ACC112 (cell line): ENCODE results near the gene GDF9.
A peak's percentile ranks its signal among the peaks of the same experiment; 100 is the strongest.

Experiments used
- H2AFZ ChIP-seq: fragments of 200-600 bp; sonication (generic); one replicate; pipeline ENCODE4 v1.6.0; 2017; ENCODE audit warnings: antibody characterized with exemption, low read length; ENCODE audit not compliant: unreplicated experiment
- H3K27ac ChIP-seq: fragments of 200-600 bp; sonication (generic); 2 replicates; pipeline ENCODE4 v1.5.1; 2014; ENCODE audit warnings: low read depth, mild to moderate bottlenecking, antibody characterized with exemption, low read length, moderate library complexity
- H3K27me3 ChIP-seq: fragments of 200-600 bp; sonication (generic); 2 replicates; pipeline ENCODE4 v1.6.1; 2014; ENCODE audit warnings: mild to moderate bottlenecking, antibody characterized with exemption, low read length, moderate library complexity, mixed read lengths; ENCODE audit not compliant: insufficient read depth
- H3K36me3 ChIP-seq: fragments of 200-600 bp; sonication (generic); 2 replicates; pipeline ENCODE4 v1.6.1; 2016; ENCODE audit warnings: mild to moderate bottlenecking, antibody characterized with exemption, low read length, moderate library complexity, mixed read lengths; ENCODE audit not compliant: insufficient read depth
- H3K4me1 ChIP-seq: fragments of 200-600 bp; sonication (generic); one replicate; pipeline ENCODE4 v1.6.1; 2016; ENCODE audit warnings: low read length, mixed read lengths; ENCODE audit not compliant: insufficient read depth, unreplicated experiment, control insufficient read depth
- H3K4me3 ChIP-seq: fragments of 200-600 bp; sonication (generic); 2 replicates; pipeline ENCODE4 v1.5.1; 2014; ENCODE audit warnings: mild to moderate bottlenecking, low read depth, low read length
- H3K79me2 ChIP-seq: fragments of 200-600 bp; sonication (generic); one replicate; pipeline ENCODE4 v1.6.0; 2016; ENCODE audit warnings: low read length; ENCODE audit not compliant: control insufficient read depth, unreplicated experiment, insufficient read depth

Gene GDF9

DNA sequence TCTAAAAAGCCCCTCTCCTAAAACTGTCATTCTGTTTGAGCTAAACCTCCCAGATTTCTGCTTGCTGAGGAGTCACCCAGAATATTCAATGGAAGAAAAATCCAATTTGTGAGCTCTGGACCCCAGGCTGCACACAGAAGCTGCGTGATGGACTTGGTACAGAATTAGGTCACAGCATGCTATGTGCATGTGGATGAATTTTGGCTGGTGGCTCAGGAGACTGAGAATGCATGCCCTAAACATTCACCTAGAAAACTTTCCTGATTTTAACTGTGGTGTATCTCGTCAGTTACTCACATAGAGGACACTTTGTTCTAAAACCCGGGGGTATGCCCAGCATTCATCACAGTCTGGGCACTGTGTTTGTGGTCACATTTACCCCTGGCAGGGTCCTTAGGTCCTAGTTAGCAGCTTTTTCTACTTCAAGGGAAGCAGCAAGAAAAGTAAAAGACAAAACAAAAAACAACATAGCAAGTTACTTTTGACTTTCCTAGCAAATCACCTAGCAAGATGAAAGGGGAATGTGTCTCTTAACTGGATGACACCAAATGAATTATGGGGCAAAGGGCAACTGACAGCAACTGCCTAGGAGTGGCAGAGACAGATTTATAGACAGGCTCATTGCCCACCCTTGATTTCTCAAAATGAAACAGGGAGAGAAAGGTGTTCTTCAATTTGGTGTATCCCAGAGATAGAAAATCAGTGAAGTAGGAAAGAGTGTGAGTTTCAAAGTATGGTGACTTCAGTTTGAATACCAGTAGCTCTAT, 27.6 kb downstream of the GDF9 start:
- Histone ChIP-seq H2AFZ (no peak overlapping the region), H3K79me2 (no peaks in the 10 kb centered on the region), H3K4me3 (no peak overlapping the region), H3K27me3 (no peaks in the 10 kb centered on the region), H3K36me3 (no peaks in the 10 kb centered on the region), H3K4me1 (peaks cover 29% of the 10 kb centered on the region), H3K27ac (no peak overlapping the region)

DNA sequence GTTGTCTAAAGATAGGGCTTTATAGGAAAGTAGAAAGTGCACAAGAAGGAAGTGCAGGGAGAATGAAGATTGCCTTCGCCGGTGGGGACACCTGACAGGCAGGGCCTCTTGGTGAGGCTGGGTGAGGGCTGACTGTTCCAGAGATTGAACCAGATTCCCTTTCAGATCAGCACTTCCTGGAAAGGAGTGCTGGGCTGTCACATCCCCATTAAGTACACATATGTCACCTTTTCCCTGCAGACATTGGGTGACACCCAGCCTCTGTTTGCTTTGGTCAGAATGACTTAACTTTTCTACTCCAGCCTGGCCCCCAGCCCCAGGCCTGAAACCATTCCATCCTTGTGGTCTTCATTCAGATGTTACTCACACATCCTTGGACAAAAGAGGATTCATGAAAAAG, 28.4 kb downstream of the GDF9 start:
- Histone ChIP-seq H3K4me3 (no peak overlapping the region), H3K27ac (no peak overlapping the region)

DNA sequence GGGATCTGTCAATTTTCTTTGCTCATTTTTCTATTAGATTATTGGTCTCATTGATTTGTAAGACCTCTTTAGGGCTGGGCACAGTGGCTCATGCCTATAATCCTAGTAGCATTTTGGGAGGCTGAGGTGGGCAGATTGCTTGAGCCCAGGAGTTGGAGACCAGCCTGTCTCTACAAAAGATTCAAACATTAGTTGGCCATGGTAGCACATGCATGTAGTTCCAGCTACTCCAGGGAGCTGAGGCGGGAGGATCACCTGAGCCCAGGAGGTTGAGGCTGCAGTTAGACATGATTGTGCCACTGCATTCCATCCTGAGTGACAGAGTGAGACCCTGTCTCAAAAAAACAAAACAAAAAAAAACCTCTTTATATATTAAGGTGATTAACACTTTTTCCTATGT, 29.4 kb downstream of the GDF9 start:
- H3K4me1 ChIP-seq = peaks cover 29% of the 10 kb centered on the region
- H3K36me3 ChIP-seq = no peaks in the 10 kb centered on the region
- no peak overlapping the region for H3K27ac ChIP-seq
- no peaks in the 10 kb centered on the region for H3K79me2 ChIP-seq
- H2AFZ ChIP-seq = no peak overlapping the region
- H3K27me3 ChIP-seq = no peaks in the 10 kb centered on the region
- H3K4me3 ChIP-seq = no peak overlapping the region

More for the DNA sequence above, 28.4 kb downstream of the GDF9 start:
- no peaks in the 10 kb centered on the region for H3K79me2 ChIP-seq
- H3K27me3 ChIP-seq = no peaks in the 10 kb centered on the region
- H2AFZ ChIP-seq = no peak overlapping the region
- H3K36me3 ChIP-seq = no peaks in the 10 kb centered on the region
- peaks cover 29% of the 10 kb centered on the region for H3K4me1 ChIP-seq

DNA sequence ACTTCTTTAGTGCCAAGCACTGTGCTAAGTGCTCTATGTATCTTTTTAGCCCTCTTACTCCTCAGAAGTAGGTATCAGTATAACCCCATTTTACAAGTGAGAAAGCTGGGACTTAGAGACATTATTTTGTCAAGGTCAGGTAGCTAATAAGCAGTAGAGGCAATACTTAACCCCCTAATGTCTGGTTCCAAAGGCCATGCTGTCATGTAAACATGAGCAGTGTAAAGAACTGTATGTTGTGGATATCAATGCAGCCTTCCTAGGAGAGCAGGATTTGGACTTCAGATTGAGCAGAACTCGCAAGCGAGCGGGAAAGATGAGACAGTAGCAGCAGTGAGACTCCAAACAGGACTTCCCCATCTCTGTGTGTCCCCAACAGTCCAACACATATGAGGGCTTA, 32.2 kb downstream of the GDF9 start:
- no peak overlapping the region for H2AFZ ChIP-seq
- H3K36me3 ChIP-seq = no peaks in the 10 kb centered on the region
- H3K4me1 ChIP-seq = peaks cover 2% of the 10 kb centered on the region
- no peaks in the 10 kb centered on the region for H3K79me2 ChIP-seq
- no peaks in the 10 kb centered on the region for H3K27me3 ChIP-seq
- H3K4me3 ChIP-seq = no peak overlapping the region
- H3K27ac ChIP-seq = no peak overlapping the region

DNA sequence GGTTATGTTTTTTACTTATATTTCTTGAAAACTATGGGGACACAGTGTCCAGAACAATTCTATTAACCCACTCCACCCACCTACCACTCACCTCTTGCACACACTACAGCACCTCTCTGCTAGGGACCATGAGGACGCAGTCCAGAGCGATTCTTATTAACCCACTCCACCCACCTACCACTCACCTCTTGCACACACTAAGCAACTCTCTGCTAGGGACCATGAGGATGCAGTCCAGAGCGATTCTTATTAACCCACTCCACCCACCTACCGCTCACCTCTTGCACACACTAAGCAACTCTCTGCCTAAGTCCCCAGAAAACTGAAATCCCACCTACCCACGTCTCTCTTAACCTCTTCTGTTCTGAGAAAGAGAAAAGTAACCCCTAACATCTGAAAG, 33.7 kb downstream of the GDF9 start:
- Histone ChIP-seq H3K79me2 (peaks cover 10% of the 10 kb centered on the region), H3K4me3 (no peak overlapping the region)

DNA sequence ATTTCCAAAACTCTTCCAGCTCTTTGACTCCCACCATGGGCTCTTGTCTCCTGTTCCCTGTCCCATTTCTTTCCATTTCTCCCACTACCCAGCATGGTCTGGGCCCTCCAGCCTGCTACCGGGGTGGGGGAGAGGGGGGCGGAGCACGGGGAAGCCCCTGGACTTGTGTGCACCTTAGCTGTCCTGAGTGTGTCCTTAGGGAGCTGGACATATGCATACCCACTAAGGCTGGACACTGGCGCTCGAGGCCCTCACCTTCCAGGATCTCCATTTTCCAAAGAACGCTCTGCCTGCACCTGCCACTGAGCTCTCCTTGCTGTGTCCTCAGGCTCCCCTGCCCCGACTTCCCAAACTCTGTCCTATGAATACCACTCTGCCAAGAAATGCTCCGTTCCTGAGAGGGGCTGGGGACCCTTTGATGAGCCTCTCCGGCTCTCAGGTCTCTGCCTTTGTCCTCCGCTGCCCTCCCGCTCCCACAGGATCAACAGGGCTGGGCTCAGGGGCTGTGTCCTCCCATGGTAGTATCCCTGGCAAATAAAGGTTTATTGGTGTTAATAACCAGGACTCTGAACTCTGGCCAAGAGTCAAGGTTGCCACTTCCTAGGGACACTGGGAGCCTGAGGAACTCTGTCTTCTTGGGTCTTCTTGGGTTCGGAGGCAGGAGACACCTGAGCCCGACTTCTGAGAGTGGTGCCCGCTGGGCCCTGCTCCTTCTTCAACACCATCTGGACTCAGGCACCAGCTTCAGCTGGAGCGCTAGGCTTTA, 35.0 kb downstream of the GDF9 start:
- H3K27me3 ChIP-seq = no peaks in the 10 kb centered on the region
- no peak overlapping the region for H2AFZ ChIP-seq

More for the DNA sequence above, 33.7 kb downstream of the GDF9 start:
- Histone ChIP-seq H3K27me3 (no peaks in the 10 kb centered on the region), H3K27ac (no peak overlapping the region), H2AFZ (no peak overlapping the region), H3K4me1 (no peaks in the 10 kb centered on the region), H3K36me3 (no peaks in the 10 kb centered on the region)

DNA sequence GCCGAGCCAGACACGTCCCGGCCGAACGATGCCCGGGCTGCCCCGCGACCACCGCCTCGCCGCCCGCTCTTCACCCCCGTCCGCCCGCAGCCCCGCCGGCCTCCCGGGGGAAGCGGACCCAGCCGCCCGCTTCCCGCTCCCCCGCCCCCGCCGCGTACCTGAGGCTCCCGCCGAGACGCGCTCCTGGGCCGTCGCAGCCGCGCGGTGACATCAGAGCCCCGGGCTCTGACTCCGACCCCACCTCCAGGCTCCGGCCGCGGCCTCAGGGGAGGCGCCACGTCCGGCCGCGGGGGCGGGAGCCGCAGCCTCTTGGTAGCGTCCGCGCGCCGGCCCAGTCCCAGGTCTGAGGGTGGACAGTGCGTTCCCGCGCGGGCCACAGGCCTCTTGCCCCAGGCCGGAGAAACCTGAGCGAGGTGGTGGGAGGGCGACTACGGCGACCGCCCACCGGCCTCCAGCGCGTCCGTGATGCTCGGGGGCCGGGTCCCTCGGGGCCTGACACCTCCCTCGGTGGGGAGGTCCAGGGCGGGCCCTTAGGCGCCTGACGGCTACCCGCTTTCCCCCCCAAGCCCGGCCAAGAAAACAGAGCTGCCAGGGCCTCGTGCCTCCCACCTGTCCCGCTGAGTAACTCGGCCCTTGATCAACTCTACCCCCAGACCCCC, 35.7 kb downstream of the GDF9 start, which contains the start of gene SHROOM1:
Gene SHROOM1, minus strand, starts transcription at position 212 of the 659 bp plus-strand sequence. CDS start 4,507 bp downstream, outside the sequence.
- peaks cover 10% of the 10 kb centered on the region for H3K79me2 ChIP-seq
- H3K4me1 ChIP-seq = no peaks in the 10 kb centered on the region
- peak within 1 kb of the TSS; percentile 81 for H3K4me3 ChIP-seq
- H3K27ac ChIP-seq = no peak within 1 kb of the TSS
- H3K27me3 ChIP-seq = no peaks in the 10 kb centered on the region
- H3K36me3 ChIP-seq = no peaks in the 10 kb centered on the region
- peak within 1 kb of the TSS; percentile 70 for H2AFZ ChIP-seq

More for the DNA sequence above, 35.0 kb downstream of the GDF9 start:
- Histone ChIP-seq H3K4me3 (peak overlapping the region; percentile 81), H3K36me3 (no peaks in the 10 kb centered on the region), H3K27ac (no peak overlapping the region), H3K4me1 (no peaks in the 10 kb centered on the region), H3K79me2 (peaks cover 10% of the 10 kb centered on the region)

DNA sequence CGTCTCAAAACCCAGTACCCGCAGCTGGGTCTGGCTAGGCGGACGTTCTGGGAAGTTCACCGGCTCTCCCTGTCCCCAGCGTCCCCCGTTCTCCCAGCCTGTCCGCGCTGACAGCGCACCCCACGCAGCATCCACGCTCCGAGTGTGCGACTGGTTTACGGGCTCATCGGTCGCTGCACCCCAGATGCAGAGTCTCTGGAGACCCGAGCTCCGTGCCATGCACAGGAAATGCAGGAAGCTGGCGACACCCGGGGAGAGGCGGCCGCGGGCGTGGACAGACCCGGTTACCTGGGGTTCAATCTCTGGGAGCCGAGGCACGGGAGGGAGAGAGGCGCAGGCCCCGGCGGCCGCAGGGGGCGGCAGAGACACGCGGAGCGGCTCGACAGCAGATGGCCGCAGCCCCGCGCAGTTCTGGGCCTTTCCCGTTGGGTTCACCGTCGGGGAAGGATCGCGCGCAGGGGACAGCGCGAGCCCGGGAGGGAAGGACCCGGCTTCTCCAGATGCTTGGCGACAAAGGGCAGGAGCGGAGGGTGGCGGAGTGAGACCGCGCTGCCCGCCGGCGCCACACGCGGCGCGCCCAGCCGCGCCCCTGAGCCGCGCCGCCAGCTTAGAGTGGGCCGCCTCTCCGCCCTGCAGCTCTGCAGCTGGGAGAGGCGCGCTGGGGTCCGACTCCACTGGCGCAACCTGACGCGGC, 36.4 kb downstream of the GDF9 start:
- no peaks in the 10 kb centered on the region for H3K36me3 ChIP-seq
- H2AFZ ChIP-seq = peak overlapping the region; percentile 70
- peaks cover 10% of the 10 kb centered on the region for H3K79me2 ChIP-seq
- H3K4me3 ChIP-seq = peak overlapping the region; percentile 81
- H3K27ac ChIP-seq = no peak overlapping the region
- no peaks in the 10 kb centered on the region for H3K27me3 ChIP-seq
- H3K4me1 ChIP-seq = no peaks in the 10 kb centered on the region

DNA sequence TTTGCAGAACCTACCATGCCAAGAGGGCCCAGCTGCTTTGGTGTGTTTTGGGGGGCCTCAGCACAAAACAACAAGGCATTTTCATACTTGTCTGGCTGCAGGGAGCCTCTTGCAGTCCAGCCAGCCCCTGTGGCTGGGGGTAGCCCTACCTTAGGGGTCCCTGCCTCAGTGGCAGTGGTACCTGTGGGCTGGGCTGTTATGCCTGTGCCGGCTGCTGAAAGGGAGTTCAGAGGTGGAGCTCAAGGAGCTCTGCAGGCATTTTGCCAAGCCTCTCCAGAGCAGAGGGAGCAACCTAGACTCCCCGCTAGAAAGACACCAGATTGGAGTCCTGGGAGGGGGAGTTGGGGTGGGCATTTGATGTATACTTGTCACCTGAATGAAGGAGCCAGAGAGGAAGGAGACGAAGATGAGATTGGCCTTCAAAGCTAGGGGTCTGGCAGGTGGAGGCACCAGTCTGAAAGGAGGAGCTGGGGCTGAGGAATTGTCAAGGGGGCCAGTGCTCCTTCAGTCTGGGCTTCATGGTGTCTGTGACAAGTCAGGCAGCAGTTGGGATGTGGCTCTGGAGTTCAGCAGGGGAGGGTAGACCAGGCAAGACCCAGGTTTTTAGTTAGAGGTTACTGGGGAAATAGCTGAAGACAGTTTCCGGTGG, 37.3 kb downstream of the GDF9 start:
- H2AFZ ChIP-seq = no peak overlapping the region
- no peaks in the 10 kb centered on the region for H3K27me3 ChIP-seq
- no peaks in the 10 kb centered on the region for H3K36me3 ChIP-seq
- H3K79me2 ChIP-seq = peaks cover 10% of the 10 kb centered on the region
- H3K4me3 ChIP-seq = peak overlapping the region; percentile 81
- H3K27ac ChIP-seq = no peak overlapping the region
- H3K4me1 ChIP-seq = no peaks in the 10 kb centered on the region
